ENCODE data around the gene TMEM30A.

The TMEM30A gene

GRCh38 chr6:75284632-75285282, at the start of gene TMEM30A:
TSS of gene TMEM30A (minus strand) at chr6:75284792. CDS start at chr6:75284638, 154 bp downstream.
- peak; percentile 99 for DNase-seq (ENCODE audit: low spot score)

- DNase-seq (ENCODE audit: low spot score): peak; percentile 30
Observed at GRCh38 chr6:75333676-75334200, 49.1 kb upstream of the TMEM30A start.

GRCh38 chr6:75331151-75331550, 46.6 kb upstream of the TMEM30A start:
- no peak for DNase-seq (ENCODE audit: low spot score)

GRCh38 chr6:75329703-75330102, 45.1 kb upstream of the TMEM30A start:
- DNase-seq (ENCODE audit: low spot score): no peak

GRCh38 chr6:75327807-75328206, 43.2 kb upstream of the TMEM30A start:
- DNase-seq (ENCODE audit: low spot score): no peak

- no peak for DNase-seq (ENCODE audit: low spot score)
Observed at GRCh38 chr6:75326557-75327258, 42.1 kb upstream of the TMEM30A start.

GRCh38 chr6:75318900-75319299, 34.3 kb upstream of the TMEM30A start:
- DNase-seq (ENCODE audit: low spot score): no peak

- DNase-seq (ENCODE audit: low spot score): no peak
Observed at GRCh38 chr6:75317503-75318206, 33.1 kb upstream of the TMEM30A start.

GRCh38 chr6:75315978-75316377, 31.4 kb upstream of the TMEM30A start:
- DNase-seq (ENCODE audit: low spot score): no peak

GRCh38 chr6:75308250-75308988, 23.8 kb upstream of the TMEM30A start:
- no peak for DNase-seq (ENCODE audit: low spot score)

- no peak for DNase-seq (ENCODE audit: low spot score)
Observed at GRCh38 chr6:75307364-75308004, 22.9 kb upstream of the TMEM30A start.

- no peak for DNase-seq (ENCODE audit: low spot score)
Observed at GRCh38 chr6:75306064-75306463, 21.5 kb upstream of the TMEM30A start.

- no peak for DNase-seq (ENCODE audit: low spot score)
Observed at GRCh38 chr6:75305573-75305972, 21.0 kb upstream of the TMEM30A start.

- DNase-seq (ENCODE audit: low spot score): no peak
Observed at GRCh38 chr6:75302280-75302679, 17.7 kb upstream of the TMEM30A start.

GRCh38 chr6:75301537-75301936, 16.9 kb upstream of the TMEM30A start:
- no peak for DNase-seq (ENCODE audit: low spot score)

- DNase-seq (ENCODE audit: low spot score): no peak
Observed at GRCh38 chr6:75301088-75301487, 16.5 kb upstream of the TMEM30A start.

GRCh38 chr6:75300531-75300855, 15.9 kb upstream of the TMEM30A start:
- DNase-seq (ENCODE audit: low spot score): no peak

GRCh38 chr6:75299801-75300530, 15.4 kb upstream of the TMEM30A start:
- no peak for DNase-seq (ENCODE audit: low spot score)

GRCh38 chr6:75296811-75297779, 12.5 kb upstream of the TMEM30A start:
- peak; percentile 71 for DNase-seq (ENCODE audit: low spot score)

GRCh38 chr6:75292555-75292954, 8.0 kb upstream of the TMEM30A start:
- DNase-seq (ENCODE audit: low spot score): no peak
